ENCODE measurements around the gene ZBTB20. TPM values are rescaled to one million over a fixed set of nuclear protein-coding genes. Genes with fewer than 3 reads are reported as not detected.

ZBTB20 gene
- total RNA-seq, 4 donors from 2014 or later: 69.9 to 112 (median 80.8) TPM

DNA sequence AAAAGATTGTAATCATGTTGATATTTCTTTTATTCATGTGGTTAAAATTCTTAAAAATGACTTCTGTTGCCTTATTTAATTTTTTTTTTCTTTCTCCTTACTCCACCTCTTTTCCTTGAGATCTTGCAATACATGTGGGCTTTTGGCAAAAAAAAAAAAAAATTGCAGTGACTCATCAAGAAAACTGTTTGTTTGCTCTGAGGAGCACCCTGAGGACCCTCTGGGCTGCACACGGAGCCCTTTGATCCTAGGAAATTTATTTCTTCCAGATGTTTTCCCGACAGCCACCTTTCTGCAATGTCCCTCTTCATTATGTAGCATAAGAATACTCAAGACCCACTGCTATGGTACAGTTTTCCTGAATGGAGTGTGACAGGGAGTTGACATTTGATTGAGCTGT is 371.7 kb downstream of the ZBTB20 start:
- Histone ChIP-seq H3K27me3 (no peaks in the 10 kb centered on the region), H3K36me3 (no peaks in the 10 kb centered on the region), H3K9me3 (peaks cover 0 to 13% (median 0%) of the 10 kb centered on the region in 4 donors), H3K4me3 (no peak overlapping the region), H3K4me1 (peaks cover 0 to 4% (median 0%) of the 10 kb centered on the region in 4 donors), H3K27ac (replicated peaks in 1 of 4) (no peak overlapping the region)
- no peak for DNase-seq (ENCODE audit: extremely low spot score)
- intact Hi-C loops (cut with DNase I): no loop called here
- TF ChIP-seq POLR2A (IDR thresholded peaks at IDR 0.05; ENCODE audit: low read depth) (no peak), POLR2AphosphoS5 (IDR thresholded peaks at IDR 0.05) (no peak), EP300 (IDR thresholded peaks at IDR 0.05) (no peak)
- TF ChIP-seq, protein P1, sequence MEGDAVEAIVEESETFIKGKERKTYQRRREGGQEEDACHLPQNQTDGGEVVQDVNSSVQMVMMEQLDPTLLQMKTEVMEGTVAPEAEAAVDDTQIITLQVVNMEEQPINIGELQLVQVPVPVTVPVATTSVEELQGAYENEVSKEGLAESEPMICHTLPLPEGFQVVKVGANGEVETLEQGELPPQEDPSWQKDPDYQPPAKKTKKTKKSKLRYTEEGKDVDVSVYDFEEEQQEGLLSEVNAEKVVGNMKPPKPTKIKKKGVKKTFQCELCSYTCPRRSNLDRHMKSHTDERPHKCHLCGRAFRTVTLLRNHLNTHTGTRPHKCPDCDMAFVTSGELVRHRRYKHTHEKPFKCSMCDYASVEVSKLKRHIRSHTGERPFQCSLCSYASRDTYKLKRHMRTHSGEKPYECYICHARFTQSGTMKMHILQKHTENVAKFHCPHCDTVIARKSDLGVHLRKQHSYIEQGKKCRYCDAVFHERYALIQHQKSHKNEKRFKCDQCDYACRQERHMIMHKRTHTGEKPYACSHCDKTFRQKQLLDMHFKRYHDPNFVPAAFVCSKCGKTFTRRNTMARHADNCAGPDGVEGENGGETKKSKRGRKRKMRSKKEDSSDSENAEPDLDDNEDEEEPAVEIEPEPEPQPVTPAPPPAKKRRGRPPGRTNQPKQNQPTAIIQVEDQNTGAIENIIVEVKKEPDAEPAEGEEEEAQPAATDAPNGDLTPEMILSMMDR (IDR thresholded peaks at IDR 0.05): no peak
- WGBS: 69% methylated on average over 2 of the region's 2 CpGs

DNA sequence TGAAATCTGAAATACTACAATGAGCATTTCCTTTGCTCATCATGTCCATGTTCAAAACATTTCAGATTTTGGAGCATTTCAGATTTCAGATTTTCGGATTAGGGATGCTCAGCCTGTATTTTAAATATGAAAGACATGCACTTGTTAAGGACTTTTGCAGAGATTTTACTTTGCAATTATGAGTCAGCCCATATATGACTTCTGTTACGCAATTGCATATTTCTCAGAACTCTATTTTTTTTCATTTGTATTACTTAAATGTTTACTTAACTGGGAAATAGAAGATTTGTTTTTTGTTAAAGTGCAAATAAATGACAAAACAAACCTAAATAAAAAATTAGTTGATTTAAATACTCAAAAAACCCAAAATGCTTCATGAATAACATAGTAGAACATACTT is 376.2 kb downstream of the ZBTB20 start:
- intact Hi-C loops (cut with DNase I): no loop called here
- Histone ChIP-seq H3K27me3 (no peaks in the 10 kb centered on the region), H3K9me3 (peaks cover 0 to 13% (median 0%) of the 10 kb centered on the region in 4 donors), H3K4me1 (peaks cover 0 to 4% (median 0%) of the 10 kb centered on the region in 4 donors), H3K27ac (replicated peaks in 1 of 4) (no peak overlapping the region), H3K4me3 (no peak overlapping the region), H3K36me3 (no peaks in the 10 kb centered on the region)
- no peak for TF ChIP-seq POLR2AphosphoS5 (IDR thresholded peaks at IDR 0.05)
- TF ChIP-seq, protein P1 (IDR thresholded peaks at IDR 0.05): no peak
- TF ChIP-seq EP300 (IDR thresholded peaks at IDR 0.05): no peak
- no peak for TF ChIP-seq POLR2A (IDR thresholded peaks at IDR 0.05; ENCODE audit: low read depth)
- DNase-seq (ENCODE audit: extremely low spot score): no peak
- WGBS: 96% methylated on average over 2 of the region's 2 CpGs

DNA sequence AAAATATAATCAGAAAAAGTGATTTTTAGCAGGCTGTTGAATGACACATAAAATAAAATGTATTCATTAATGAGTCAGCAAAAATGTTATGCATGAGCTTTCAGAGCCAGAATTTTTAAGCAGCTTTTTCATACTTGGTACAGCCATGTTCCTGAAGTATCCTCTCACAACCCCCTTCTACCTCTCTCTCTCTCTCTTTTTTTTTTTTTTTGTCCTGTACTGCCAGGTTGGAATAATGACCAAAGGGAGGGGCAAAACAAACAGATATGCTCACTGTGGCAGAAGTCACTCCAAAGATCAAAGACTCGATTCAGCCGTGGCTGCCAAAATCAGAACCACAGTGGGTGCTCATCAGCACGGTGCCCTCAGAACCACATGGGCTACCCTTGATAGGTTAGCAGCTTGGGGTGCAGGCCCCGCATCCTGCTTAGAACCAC is 383.0 kb downstream of the ZBTB20 start:
- no peak overlapping the region for H3K4me3 ChIP-seq
- WGBS: 69% methylated on average over 4 of the region's 4 CpGs
- no peaks in the 10 kb centered on the region for H3K36me3 ChIP-seq
- no peaks in the 10 kb centered on the region for H3K27me3 ChIP-seq
- H3K4me1 ChIP-seq: peaks cover 0 to 26% (median 17%) of the 10 kb centered on the region in 4 donors
- H3K27ac ChIP-seq (replicated peaks in 1 of 4): no peak overlapping the region
- no peaks in the 10 kb centered on the region for H3K9me3 ChIP-seq
- intact Hi-C loops (cut with DNase I): no loop called here
- no peak for TF ChIP-seq EP300 (IDR thresholded peaks at IDR 0.05)
- TF ChIP-seq, protein P1 (IDR thresholded peaks at IDR 0.05): no peak
- no peak for DNase-seq (ENCODE audit: extremely low spot score)

DNA sequence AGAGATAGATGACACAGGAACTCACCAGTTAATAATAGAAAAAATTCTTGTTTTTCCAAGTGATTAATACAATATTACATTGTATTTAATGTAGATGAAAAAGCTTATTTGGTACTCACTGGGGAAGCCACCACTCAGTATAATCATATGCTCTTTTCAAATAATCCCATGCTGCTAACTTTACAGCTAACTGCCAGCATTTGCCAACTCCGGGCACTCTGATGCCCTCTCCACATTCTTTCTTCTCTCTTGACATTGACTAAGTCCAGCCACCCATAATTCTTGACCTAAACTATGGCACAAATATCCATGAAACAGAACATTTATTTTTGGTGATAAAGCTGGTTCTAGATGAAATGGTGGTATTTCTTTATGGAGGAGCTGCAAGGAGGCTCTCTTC is 384.9 kb downstream of the ZBTB20 start:
- no peak overlapping the region for H3K4me3 ChIP-seq
- WGBS: 81% methylated on average over 1 of the region's 1 CpG
- no peaks in the 10 kb centered on the region for H3K36me3 ChIP-seq
- H3K27me3 ChIP-seq: no peaks in the 10 kb centered on the region
- H3K4me1 ChIP-seq: peaks cover 0 to 30% (median 21%) of the 10 kb centered on the region in 4 donors
- no peak overlapping the region for H3K27ac ChIP-seq (replicated peaks in 1 of 4)
- H3K9me3 ChIP-seq: no peaks in the 10 kb centered on the region
- intact Hi-C loops (cut with DNase I): no loop called here
- TF ChIP-seq POLR2AphosphoS5 (IDR thresholded peaks at IDR 0.05) (no peak), EP300 (IDR thresholded peaks at IDR 0.05) (no peak), POLR2A (IDR thresholded peaks at IDR 0.05; ENCODE audit: low read depth) (no peak)
- TF ChIP-seq, protein P1 (IDR thresholded peaks at IDR 0.05): no peak
- DNase-seq (ENCODE audit: extremely low spot score): no peak

DNA sequence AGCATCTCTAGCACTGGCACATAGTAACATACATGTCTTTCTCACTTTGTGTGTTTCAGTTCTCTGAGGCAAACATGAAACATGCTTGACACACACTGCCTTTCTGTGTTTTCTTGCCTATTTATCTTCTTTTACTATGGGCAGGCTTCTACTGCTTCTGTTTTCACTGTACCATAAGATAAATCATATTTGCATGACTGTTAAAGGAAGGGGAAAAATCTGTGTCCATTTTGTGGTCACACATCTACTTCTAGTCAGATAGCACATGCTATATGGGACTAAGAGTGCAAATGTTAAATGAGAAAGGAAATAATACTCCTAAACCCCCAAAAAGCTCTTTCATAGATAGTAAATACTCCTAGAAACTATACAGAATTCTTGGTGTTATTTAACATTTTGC is 386.4 kb downstream of the ZBTB20 start:
- DNase-seq (ENCODE audit: extremely low spot score): no peak
- no peaks in the 10 kb centered on the region for H3K36me3 ChIP-seq
- H3K4me3 ChIP-seq: no peak overlapping the region
- H3K27me3 ChIP-seq: no peaks in the 10 kb centered on the region
- TF ChIP-seq, protein P1 (IDR thresholded peaks at IDR 0.05): no peak
- TF ChIP-seq POLR2A (IDR thresholded peaks at IDR 0.05; ENCODE audit: low read depth) (no peak), EP300 (IDR thresholded peaks at IDR 0.05) (no peak), POLR2AphosphoS5 (IDR thresholded peaks at IDR 0.05) (no peak)
- H3K27ac ChIP-seq (replicated peaks in 1 of 4): no peak overlapping the region
- intact Hi-C loops (cut with DNase I): no loop called here
- H3K9me3 ChIP-seq: no peaks in the 10 kb centered on the region
- peaks cover 0 to 36% (median 21%) of the 10 kb centered on the region in 4 donors for H3K4me1 ChIP-seq

All from esophagus muscularis mucosa (tissue), 4 donors.